HCT116 (cell line): Measurements from ENCODE around the gene SLC35B1. TPM values are rescaled to one million over a fixed set of nuclear protein-coding genes. Genes with fewer than 3 reads are reported as not detected.

Experiments
- ATAC-seq: fragments of 200-7000 bp; cut with Tn5 transposase; 2 replicates; pipeline ENCODE4 v1.9.1; 2020; ENCODE audit warnings: mild to moderate bottlenecking, moderate library complexity
- BruUV-seq: library from RNA; stranded (reverse); fragments of 400-500 nt; replicated peaks from 2 replicates; lab custom pipeline; 2021; lab: Mats Ljungman, UMichigan
- CTCF ChIA-PET: fragments of 300-600 bp; sonication (Branson Sonifier 250); formaldehyde crosslinking; loops from one replicate; lab custom pipeline; 2021; ENCODE audit warnings: antibody characterized with exemption; lab: Charles Lee
- POLR2A ChIA-PET: fragments of 300-600, 350-600 bp; sonication (Branson Sonifier 250); formaldehyde crosslinking; loops from one replicate; lab custom pipeline; 2021; ENCODE audit warnings: antibody characterized with exemption; lab: Charles Lee
- RAD21 ChIA-PET, 2 experiments: fragments of 300-600 bp; sonication (Branson Sonifier 250); formaldehyde crosslinking; loops; one replicate each; lab custom pipeline; 2023; ENCODE audit warnings: low total read pairs in 2 of 2; ENCODE audit not compliant: uncharacterized antibody in 2 of 2, unreplicated experiment in 2 of 2, low non-redundant PET in 1 of 2; lab: Charles Lee
- DNase-seq: peaks from one replicate; pipeline ENCODE4 v3.0.0-alpha.2; 2010; ENCODE audit warnings: low read depth, low spot score
- H2AFZ ChIP-seq: fragments of 200-600 bp; shearing (Covaris generic), sonication (generic); 2 replicates; pipeline ENCODE4 v1.6.1; 2017; ENCODE audit warnings: low read depth, mixed run types, mixed read lengths, antibody characterized with exemption, low read length; ENCODE audit not compliant: poor library complexity, severe bottlenecking
- H3K27ac ChIP-seq: 2 replicates; pipeline ENCODE4 v1.5.1; 2012; ENCODE audit warnings: low read depth, low read length
- H3K27me3 ChIP-seq: fragments of 200-600 bp; sonication (generic); 2 replicates; pipeline ENCODE4 v1.6.1; 2016; ENCODE audit warnings: mixed run types, low read length, mixed read lengths; ENCODE audit not compliant: insufficient read depth
- H3K36me3 ChIP-seq, 2 experiments: fragments of 200-500 bp in 1 of 2; fragments of 200-600 bp in 1 of 2; sonication (Bioruptor generic) in 1 of 2; sonication (generic) in 1 of 2; 2 replicates each; pipeline versions ENCODE4 v1.5.1 to v1.6.1; 2014 to 2016; ENCODE audit warnings: low read length in 2 of 2, inconsistent platforms in 1 of 2, mixed read lengths in 1 of 2, mixed run types in 1 of 2; ENCODE audit not compliant: insufficient read depth in 2 of 2, control insufficient read depth in 1 of 2
- H3K4me1 ChIP-seq, 2 experiments: fragments of 200-600 bp in 1 of 2; sonication (generic) in 1 of 2; 2 replicates each; pipeline versions ENCODE4 v1.5.1 to v1.6.1; 2012 to 2017; ENCODE audit warnings: low read length in 2 of 2, inconsistent platforms in 1 of 2, mild to moderate bottlenecking in 1 of 2, mixed read lengths in 1 of 2, mixed run types in 1 of 2, moderate library complexity in 1 of 2; ENCODE audit not compliant: insufficient read depth in 2 of 2, control insufficient read depth in 1 of 2
- H3K4me2 ChIP-seq: fragments of 200-600 bp; sonication (generic); 2 replicates; pipeline ENCODE4 v1.6.1; 2017; ENCODE audit warnings: mixed run types, low read length, mixed read lengths
- H3K4me3 ChIP-seq, 2 experiments: fragments of 200-600 bp in 1 of 2; sonication (generic) in 1 of 2; replicated peaks in 1 of 2; 2 replicates each; pipeline ENCODE4 v1.5.1; 2011 to 2016; ENCODE audit warnings: low read length in 2 of 2, control low read depth in 1 of 2, low read depth in 1 of 2, mild to moderate bottlenecking in 1 of 2, mixed read lengths in 1 of 2, mixed run types in 1 of 2
- H3K79me2 ChIP-seq: fragments of 200-600 bp; sonication (generic); 2 replicates; pipeline ENCODE4 v1.6.1; 2017; ENCODE audit warnings: mild to moderate bottlenecking, mixed run types, low read length, moderate library complexity, mixed read lengths; ENCODE audit not compliant: insufficient read depth
- H3K9ac ChIP-seq: fragments of 200-600 bp; sonication (generic); 2 replicates; pipeline ENCODE4 v1.6.1; 2016; ENCODE audit warnings: low read length, mixed read lengths
- H3K9me2 ChIP-seq: fragments of 200-600 bp; sonication (generic), shearing (Covaris generic); 2 replicates; pipeline ENCODE4 v1.6.1; 2017; ENCODE audit warnings: mixed run types, mild to moderate bottlenecking, moderate library complexity; ENCODE audit not compliant: insufficient read depth
- H3K9me3 ChIP-seq, 2 experiments: fragments of 200-500 bp in 1 of 2; fragments of 200-600 bp in 1 of 2; sonication (Bioruptor generic) in 1 of 2; sonication (generic) in 1 of 2; 2 replicates each; pipeline ENCODE4 v1.6.1; 2014 to 2017; ENCODE audit warnings: low read length in 2 of 2, mixed read lengths in 2 of 2, inconsistent platforms in 1 of 2, low read depth in 1 of 2, mild to moderate bottlenecking in 1 of 2, mixed run types in 1 of 2, moderate library complexity in 1 of 2; ENCODE audit not compliant: control insufficient read depth in 1 of 2, insufficient read depth in 1 of 2
- H4K20me1 ChIP-seq: fragments of 200-600 bp; sonication (generic), shearing (Covaris generic); 2 replicates; pipeline ENCODE4 v1.6.1; 2017; ENCODE audit warnings: mixed run types, mild to moderate bottlenecking, moderate library complexity; ENCODE audit not compliant: insufficient read depth
- ATF3 ChIP-seq: IDR thresholded peaks from 2 replicates; pipeline ENCODE4 v1.6.1; 2012
- CBX3 ChIP-seq: IDR thresholded peaks from 2 replicates; pipeline ENCODE4 v1.6.1; 2012; ENCODE audit warnings: low read depth
- CEBPB ChIP-seq: IDR thresholded peaks from 2 replicates; pipeline ENCODE4 v1.6.1; 2012; ENCODE audit warnings: low read depth
- ELF1 ChIP-seq: IDR thresholded peaks from 2 replicates; pipeline ENCODE4 v1.6.1; 2012; ENCODE audit warnings: low read depth, borderline replicate concordance
- JUND ChIP-seq: IDR thresholded peaks from 2 replicates; pipeline ENCODE4 v1.6.1; 2012
- SP1 ChIP-seq: IDR thresholded peaks from 2 replicates; pipeline ENCODE4 v1.6.1; 2012; ENCODE audit warnings: low read depth
- TCF7L2 ChIP-seq: IDR thresholded peaks from 2 replicates; pipeline ENCODE4 v1.7.0; 2011; ENCODE audit warnings: borderline replicate concordance, inconsistent platforms; ENCODE audit not compliant: insufficient read depth, insufficient read length; ENCODE audit errors: extremely low read depth
- YY1 ChIP-seq: IDR thresholded peaks from 2 replicates; pipeline ENCODE4 v1.6.1; 2011; ENCODE audit warnings: low read length, low read depth, moderate library complexity, mild to moderate bottlenecking; ENCODE audit not compliant: insufficient replicate concordance; ENCODE audit errors: extremely low read depth
- ZNF274 ChIP-seq: fragments of 200-500 bp; sonication (Bioruptor generic); IDR thresholded peaks from 2 replicates; pipeline ENCODE4 v1.6.1; 2014; ENCODE audit warnings: mild to moderate bottlenecking, low read depth, low read length, inconsistent platforms
- intact Hi-C: fragments of 100-400 bp; cut with micrococcal nuclease; formaldehyde crosslinking; loops from 2 replicates; pipeline ENCODE4 v1.10.0; 2022
- total RNA-seq: library from RNA; stranded (reverse); gene quantifications from one replicate; pipeline ENCODE4 v1.2.1, GENCODE V29; 2021; ENCODE audit not compliant: unreplicated experiment
- TF ChIP-seq, protein P1 (sequence below): IDR thresholded peaks from 2 replicates; pipeline ENCODE4 v1.6.1; 2011; ENCODE audit warnings: mild to moderate bottlenecking, low read length, moderate library complexity; ENCODE audit not compliant: insufficient replicate concordance; ENCODE audit errors: extremely low read depth
- TF ChIP-seq, protein P2 (sequence below): IDR thresholded peaks from 2 replicates; pipeline ENCODE4 v1.6.1; 2012; ENCODE audit warnings: low read depth

Gene SLC35B1
- total RNA-seq, 1 experiment from 2014 or later, result 87.5 TPM

DNA sequence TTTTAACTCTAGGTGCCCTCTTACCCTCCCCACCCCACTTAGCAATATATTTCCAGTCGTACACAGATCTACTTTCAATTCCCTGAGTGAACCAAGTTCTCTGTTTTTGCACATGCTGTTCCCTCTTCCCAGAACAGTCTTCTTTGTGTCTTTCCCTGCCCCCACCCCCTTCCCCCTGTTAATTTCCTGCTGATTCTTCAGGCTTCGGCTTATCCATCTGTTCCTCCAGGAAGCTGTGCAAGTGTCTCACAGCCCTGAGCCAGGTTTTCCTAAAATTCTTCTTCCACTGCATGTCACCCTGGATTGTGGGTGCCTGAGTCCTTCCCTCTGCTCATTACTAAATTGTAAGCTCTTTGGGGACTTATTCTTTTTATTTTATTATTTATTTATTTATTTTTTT lies 17.5 kb downstream of the SLC35B1 start:
- no peak overlapping the region for H3K4me2 ChIP-seq
- no peak overlapping the region for H3K27ac ChIP-seq
- no peaks in the 10 kb centered on the region for H4K20me1 ChIP-seq
- H3K9ac ChIP-seq, result no peak overlapping the region
- CTCF ChIA-PET, result interaction anchor here (1.4 to 9.3 kb wide), 3 partner anchors 120 to 123 kb away, joined by 6 to 92 read pairs (median 9); no protein-coding TSS in a partner anchor
- H3K27me3 ChIP-seq, result no peaks in the 10 kb centered on the region
- H2AFZ ChIP-seq, result no peak overlapping the region
- no peaks in the 10 kb centered on the region for H3K4me1 ChIP-seq
- H3K79me2 ChIP-seq, result no peaks in the 10 kb centered on the region
- intact Hi-C loops, result no loop called here
- BruUV-seq, result no TSS peak
- RAD21 ChIA-PET, result no interaction called here
- no peaks in the 10 kb centered on the region for H3K9me2 ChIP-seq
- POLR2A ChIA-PET, result no interaction called here
- H3K4me3 ChIP-seq, result no peak overlapping the region
- H3K36me3 ChIP-seq, result no peaks in the 10 kb centered on the region
- no peak for ATAC-seq
- no peak for TF ChIP-seq JUND
- TF ChIP-seq YY1, result no peak
- no peak for TF ChIP-seq TCF7L2
- H3K9me3 ChIP-seq, result no peaks in the 10 kb centered on the region
- DNase-seq, result no peak

- POLR2A ChIA-PET, result no interaction called here
- no peak overlapping the region for H3K4me2 ChIP-seq
Observed at GRCh38 chr17:49688848-49689247, 18.9 kb downstream of the SLC35B1 start.

More at GRCh38 chr17:49688848-49689247, 18.9 kb downstream of the SLC35B1 start:
- no peaks in the 10 kb centered on the region for H3K4me1 ChIP-seq
- intact Hi-C loops, result no loop called here
- no peaks in the 10 kb centered on the region for H4K20me1 ChIP-seq
- H3K36me3 ChIP-seq, result no peaks in the 10 kb centered on the region
- no peak overlapping the region for H3K27ac ChIP-seq
- no peaks in the 10 kb centered on the region for H3K9me2 ChIP-seq
- no peak for ATAC-seq
- BruUV-seq, result no TSS peak
- no peak overlapping the region for H3K4me3 ChIP-seq
- no peaks in the 10 kb centered on the region for H3K79me2 ChIP-seq
- CTCF ChIA-PET, result interaction anchor here (1.6 to 2.2 kb wide), 2 partner anchors 119 to 121 kb away, joined by 5 to 9 read pairs; no protein-coding TSS in a partner anchor
- no peak overlapping the region for H3K9ac ChIP-seq
- TF ChIP-seq ATF3, result no peak
- TF ChIP-seq SP1, result no peak
- TF ChIP-seq TCF7L2, result no peak
- TF ChIP-seq ELF1, result no peak
- TF ChIP-seq, protein P1, sequence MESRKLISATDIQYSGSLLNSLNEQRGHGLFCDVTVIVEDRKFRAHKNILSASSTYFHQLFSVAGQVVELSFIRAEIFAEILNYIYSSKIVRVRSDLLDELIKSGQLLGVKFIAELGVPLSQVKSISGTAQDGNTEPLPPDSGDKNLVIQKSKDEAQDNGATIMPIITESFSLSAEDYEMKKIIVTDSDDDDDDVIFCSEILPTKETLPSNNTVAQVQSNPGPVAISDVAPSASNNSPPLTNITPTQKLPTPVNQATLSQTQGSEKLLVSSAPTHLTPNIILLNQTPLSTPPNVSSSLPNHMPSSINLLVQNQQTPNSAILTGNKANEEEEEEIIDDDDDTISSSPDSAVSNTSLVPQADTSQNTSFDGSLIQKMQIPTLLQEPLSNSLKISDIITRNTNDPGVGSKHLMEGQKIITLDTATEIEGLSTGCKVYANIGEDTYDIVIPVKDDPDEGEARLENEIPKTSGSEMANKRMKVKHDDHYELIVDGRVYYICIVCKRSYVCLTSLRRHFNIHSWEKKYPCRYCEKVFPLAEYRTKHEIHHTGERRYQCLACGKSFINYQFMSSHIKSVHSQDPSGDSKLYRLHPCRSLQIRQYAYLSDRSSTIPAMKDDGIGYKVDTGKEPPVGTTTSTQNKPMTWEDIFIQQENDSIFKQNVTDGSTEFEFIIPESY, result no peak
- TF ChIP-seq, protein P2, sequence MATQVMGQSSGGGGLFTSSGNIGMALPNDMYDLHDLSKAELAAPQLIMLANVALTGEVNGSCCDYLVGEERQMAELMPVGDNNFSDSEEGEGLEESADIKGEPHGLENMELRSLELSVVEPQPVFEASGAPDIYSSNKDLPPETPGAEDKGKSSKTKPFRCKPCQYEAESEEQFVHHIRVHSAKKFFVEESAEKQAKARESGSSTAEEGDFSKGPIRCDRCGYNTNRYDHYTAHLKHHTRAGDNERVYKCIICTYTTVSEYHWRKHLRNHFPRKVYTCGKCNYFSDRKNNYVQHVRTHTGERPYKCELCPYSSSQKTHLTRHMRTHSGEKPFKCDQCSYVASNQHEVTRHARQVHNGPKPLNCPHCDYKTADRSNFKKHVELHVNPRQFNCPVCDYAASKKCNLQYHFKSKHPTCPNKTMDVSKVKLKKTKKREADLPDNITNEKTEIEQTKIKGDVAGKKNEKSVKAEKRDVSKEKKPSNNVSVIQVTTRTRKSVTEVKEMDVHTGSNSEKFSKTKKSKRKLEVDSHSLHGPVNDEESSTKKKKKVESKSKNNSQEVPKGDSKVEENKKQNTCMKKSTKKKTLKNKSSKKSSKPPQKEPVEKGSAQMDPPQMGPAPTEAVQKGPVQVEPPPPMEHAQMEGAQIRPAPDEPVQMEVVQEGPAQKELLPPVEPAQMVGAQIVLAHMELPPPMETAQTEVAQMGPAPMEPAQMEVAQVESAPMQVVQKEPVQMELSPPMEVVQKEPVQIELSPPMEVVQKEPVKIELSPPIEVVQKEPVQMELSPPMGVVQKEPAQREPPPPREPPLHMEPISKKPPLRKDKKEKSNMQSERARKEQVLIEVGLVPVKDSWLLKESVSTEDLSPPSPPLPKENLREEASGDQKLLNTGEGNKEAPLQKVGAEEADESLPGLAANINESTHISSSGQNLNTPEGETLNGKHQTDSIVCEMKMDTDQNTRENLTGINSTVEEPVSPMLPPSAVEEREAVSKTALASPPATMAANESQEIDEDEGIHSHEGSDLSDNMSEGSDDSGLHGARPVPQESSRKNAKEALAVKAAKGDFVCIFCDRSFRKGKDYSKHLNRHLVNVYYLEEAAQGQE, result no peak
- no peak for TF ChIP-seq CBX3
- TF ChIP-seq CEBPB, result no peak
- TF ChIP-seq ZNF274, result no peak
- TF ChIP-seq, all 23 proteins: peak for 0
- Histone ChIP-seq H2AFZ (no peak overlapping the region), H3K9me3 (no peaks in the 10 kb centered on the region), H3K27me3 (no peaks in the 10 kb centered on the region)
- RAD21 ChIA-PET, result no interaction called here
- no peak for DNase-seq
